HG02870 (cell line): ENCODE results near the gene MMP17.
A peak's percentile ranks its signal among the peaks of the same experiment; 100 is the strongest.
"Not testable (repeated sequence)": the region's sequence is repeated elsewhere in the genome, so short reads cannot be mapped to it uniquely, and the experiment has no call there.

Source experiments
- ATAC-seq: cut with Tn5 transposase; IDR thresholded peaks from one replicate; pipeline ENCODE4 v1.9.1; 2021; ENCODE audit warnings: mild to moderate bottlenecking, moderate library complexity; ENCODE audit not compliant: unreplicated experiment

Gene MMP17

GRCh38 chr12:131799828-131800593 is 28.2 kb upstream of the MMP17 start:
- ATAC-seq = no peak

GRCh38 chr12:131800594-131801135 is 27.5 kb upstream of the MMP17 start:
- no peak for ATAC-seq

GRCh38 chr12:131801254-131801866 is 26.8 kb upstream of the MMP17 start:
- ATAC-seq = no peak

- no peak for ATAC-seq
Measured at GRCh38 chr12:131803961-131804521, 24.2 kb upstream of the MMP17 start.

- ATAC-seq = no peak
Measured at GRCh38 chr12:131805421-131805820, 22.8 kb upstream of the MMP17 start.

GRCh38 chr12:131806674-131807073 is 21.5 kb upstream of the MMP17 start:
- no peak for ATAC-seq

- ATAC-seq = peak; percentile 66
Measured at GRCh38 chr12:131808744-131809371, 19.3 kb upstream of the MMP17 start.

GRCh38 chr12:131809476-131810254 is 18.5 kb upstream of the MMP17 start:
- ATAC-seq = not testable (repeated sequence)

GRCh38 chr12:131810726-131811125 is 17.5 kb upstream of the MMP17 start:
- ATAC-seq = no peak

- ATAC-seq = no peak
Measured at GRCh38 chr12:131815131-131815530, 13.1 kb upstream of the MMP17 start.

GRCh38 chr12:131816495-131816894 is 11.7 kb upstream of the MMP17 start:
- no peak for ATAC-seq

- ATAC-seq = no peak
Measured at GRCh38 chr12:131817241-131817640, 11.0 kb upstream of the MMP17 start.

- ATAC-seq = no peak
Measured at GRCh38 chr12:131818821-131819585, 9.2 kb upstream of the MMP17 start.

- ATAC-seq = no peak
Measured at GRCh38 chr12:131824450-131824849, 3.7 kb upstream of the MMP17 start.

GRCh38 chr12:131825146-131825892 is 2.9 kb upstream of the MMP17 start:
- ATAC-seq = no peak

- ATAC-seq = no peak
Measured at GRCh38 chr12:131826097-131826928, 1.9 kb upstream of the MMP17 start.

GRCh38 chr12:131828671-131829355 is 620 bp downstream of the MMP17 start:
- ATAC-seq = no peak

GRCh38 chr12:131829356-131829747 is 1.2 kb downstream of the MMP17 start:
- ATAC-seq = no peak
